GM12878 (cell line): ENCODE data around the gene EVC. TPM values are rescaled to one million over a fixed set of nuclear protein-coding genes. Genes with fewer than 3 reads are reported as not detected.

Source experiments
- ATAC-seq: fragments of 200-7000 bp; cut with Tn5 transposase; 3 replicates; pipeline ENCODE4 v1.9.1; 2020; ENCODE audit warnings: mild to moderate bottlenecking, moderate library complexity
- BruUV-seq: library from RNA; stranded (reverse); fragments of 400-500 nt; replicated peaks from 2 replicates; lab custom pipeline; 2021; lab: Mats Ljungman, UMichigan
- CTCF ChIA-PET: fragments of 300-600 bp; sonication (Branson Sonifier 250); formaldehyde crosslinking; extraction: SDS; loops from one replicate; lab custom pipeline; 2021; ENCODE audit warnings: inconsistent platforms; lab: Yijun Ruan, JAX
- POLR2A ChIA-PET: fragments of 350-600 bp; formaldehyde crosslinking; extraction: SDS; loops from one replicate; lab custom pipeline; 2021; ENCODE audit warnings: inconsistent platforms; lab: Charles Lee
- RAD21 ChIA-PET: fragments of 300-600 bp; sonication (Branson Sonifier 250); formaldehyde crosslinking; loops from one replicate; lab custom pipeline; 2023; ENCODE audit warnings: antibody characterized with exemption; ENCODE audit not compliant: unreplicated experiment; lab: Charles Lee
- SMC1A ChIA-PET: fragments of 300-600 bp; sonication (Branson Sonifier 250); formaldehyde crosslinking; loops from one replicate; lab custom pipeline; 2023; ENCODE audit not compliant: unreplicated experiment, uncharacterized antibody; lab: Charles Lee
- DNase-seq: peaks from one replicate; pipeline ENCODE4 v3.0.0-alpha.2; 2011; ENCODE audit warnings: low read depth, low spot score
- FAIRE-seq: peaks from 3 replicates; lab custom pipeline; 2011; peaks lifted over from hg19 to GRCh38; lab: Jason Lieb, UNC
- H2AFZ ChIP-seq: 2 replicates; pipeline ENCODE4 v1.6.0; 2011; ENCODE audit warnings: low read depth, low read length, control low read depth; ENCODE audit not compliant: control insufficient read depth
- H3K27ac ChIP-seq: 2 replicates; pipeline ENCODE4 v1.5.1; 2011; ENCODE audit warnings: control low read depth; ENCODE audit not compliant: control insufficient read depth, insufficient read depth
- H3K27me3 ChIP-seq, 2 experiments: replicated peaks in 1 of 2; 2 replicates each; pipeline versions ENCODE4 v1.6.0 to v1.6.1; 2011; ENCODE audit warnings: low read length in 1 of 2; ENCODE audit not compliant: control insufficient read depth in 2 of 2, insufficient read depth in 2 of 2
- H3K36me3 ChIP-seq, 2 experiments: 2 replicates each; pipeline ENCODE4 v1.5.1; 2011; ENCODE audit warnings: low read length in 1 of 2; ENCODE audit not compliant: control insufficient read depth in 2 of 2, insufficient read depth in 2 of 2
- H3K4me1 ChIP-seq: 2 replicates; pipeline ENCODE4 v1.6.1; 2011; ENCODE audit warnings: mild to moderate bottlenecking, low read length, moderate library complexity, mixed read lengths; ENCODE audit not compliant: control insufficient read depth, insufficient read depth
- H3K4me2 ChIP-seq: 2 replicates; pipeline ENCODE4 v1.6.0; 2011; ENCODE audit warnings: control low read depth; ENCODE audit not compliant: control insufficient read depth, insufficient read depth
- H3K4me3 ChIP-seq: fragments of 200-600 bp; sonication (generic); 2 replicates; pipeline ENCODE4 v1.5.1; 2016
- H3K79me2 ChIP-seq: 2 replicates; pipeline ENCODE4 v1.6.0; 2011; ENCODE audit warnings: low read length; ENCODE audit not compliant: control insufficient read depth, insufficient read depth
- H3K9ac ChIP-seq: 2 replicates; pipeline ENCODE4 v1.8.0; 2011; ENCODE audit warnings: low read length, control low read depth, mixed read lengths; ENCODE audit not compliant: control insufficient read depth, insufficient read depth
- H3K9me3 ChIP-seq: replicated peaks from 3 replicates; pipeline ENCODE4 v1.5.1; 2011; ENCODE audit warnings: mild to moderate bottlenecking, low read length; ENCODE audit not compliant: control insufficient read depth, insufficient read depth
- H4K20me1 ChIP-seq: 2 replicates; pipeline ENCODE4 v1.6.0; 2011; ENCODE audit not compliant: control insufficient read depth, insufficient read depth
- BACH1 ChIP-seq: fragments of 450-650 bp; IDR thresholded peaks from 2 replicates; pipeline ENCODE4 v1.6.1; 2017; ENCODE audit warnings: mild to moderate bottlenecking, borderline replicate concordance
- CREM ChIP-seq: IDR thresholded peaks from 2 replicates; pipeline ENCODE4 v1.6.1; 2014; ENCODE audit warnings: antibody characterized with exemption, low read depth
- EED ChIP-seq: sonication (generic); IDR thresholded peaks from 2 replicates; pipeline ENCODE4 v1.6.1; 2016; ENCODE audit warnings: antibody characterized with exemption, low read depth
- EGR1 ChIP-seq, 2 experiments: IDR thresholded peaks; 1 replicate in 1 of 2; 2 replicates in 1 of 2; pipeline ENCODE4 v1.6.1; 2011 to 2012; ENCODE audit warnings: low read depth in 2 of 2, low read length in 2 of 2, borderline replicate concordance in 1 of 2, mild to moderate bottlenecking in 1 of 2, moderate library complexity in 1 of 2
- HSF1 ChIP-seq: fragments of 150-350 bp; IDR thresholded peaks from 2 replicates; pipeline ENCODE4 v1.6.1; 2014; ENCODE audit warnings: mild to moderate bottlenecking, low read depth, low read length
- NBN ChIP-seq: fragments of 450-650 bp; IDR thresholded peaks from 2 replicates; pipeline ENCODE4 v1.6.1; 2016
- NFYB ChIP-seq: IDR thresholded peaks from 2 replicates; pipeline ENCODE4 v1.6.1; 2011; ENCODE audit warnings: low read depth, mild to moderate bottlenecking, low read length, improper control_type of control experiment, moderate library complexity; ENCODE audit not compliant: insufficient read depth
- NKRF ChIP-seq: fragments of 450-650 bp; conservative IDR thresholded peaks from 2 replicates; pipeline ENCODE4 v1.6.1; 2017; ENCODE audit warnings: mild to moderate bottlenecking, moderate library complexity
- NRF1 ChIP-seq: conservative IDR thresholded peaks from 2 replicates; pipeline ENCODE4 v1.6.1; 2011; ENCODE audit warnings: mild to moderate bottlenecking, low read depth, low read length, improper control_type of control experiment
- PAX5 ChIP-seq: IDR thresholded peaks from 2 replicates; pipeline ENCODE4 v1.6.1; 2011; ENCODE audit warnings: low read depth, low read length, borderline replicate concordance
- PAX8 ChIP-seq: fragments of 450-650 bp; IDR thresholded peaks from 2 replicates; pipeline ENCODE4 v1.6.1; 2017; ENCODE audit warnings: mild to moderate bottlenecking, moderate library complexity
- POLR2AphosphoS2 ChIP-seq: IDR thresholded peaks from 2 replicates; pipeline ENCODE4 v1.6.1; 2011; ENCODE audit warnings: low read depth, mild to moderate bottlenecking, low read length, improper control_type of control experiment, moderate library complexity
- SKIL ChIP-seq: fragments of 450-650 bp; IDR thresholded peaks from 2 replicates; pipeline ENCODE4 v1.6.1; 2017; ENCODE audit warnings: mild to moderate bottlenecking, low read depth, inconsistent platforms; ENCODE audit not compliant: poor library complexity, severe bottlenecking
- SMC3 ChIP-seq: IDR thresholded peaks from 2 replicates; pipeline ENCODE4 v1.6.1; 2011; ENCODE audit warnings: low read length, improper control_type of control experiment, borderline replicate concordance
- ZBTB33 ChIP-seq: fragments of 450-650 bp; IDR thresholded peaks from 2 replicates; pipeline ENCODE4 v1.6.1; 2017; ENCODE audit warnings: mild to moderate bottlenecking
- WGBS: methylation state at CpG from one replicate; pipeline ENCODE4 v1.1.6; 2016; ENCODE audit warnings: low lambda C conversion rate; ENCODE audit not compliant: insufficient replicate concordance, insufficient coverage; ENCODE audit errors: missing lambda C conversion rate; 5-methylcytosine and 5-hydroxymethylcytosine counted together
- in situ Hi-C: fragments of 300-500 bp; cut with MboI; formaldehyde crosslinking; loops from 9 replicates; pipeline ENCODE4 v1.14.3; 2018; ENCODE audit warnings: mixed read lengths
- intact Hi-C: fragments of 100-400 bp; cut with micrococcal nuclease; formaldehyde crosslinking; loops from one replicate; pipeline ENCODE4 v1.14.2; 2022; ENCODE audit not compliant: unreplicated experiment
- polyA plus RNA-seq, 11 experiments: library from polyadenylated mRNA; depleted of rRNA in 4 of 11; unstranded in 6 of 11; stranded (reverse) in 5 of 11; fragments of >200 nt; fragmentation: Nextera tagmentation in 4 of 11; fragmentation: Illumina TruSeq in 1 of 11; extraction: Ambion mirVana in 4 of 11; extraction: Trizol in 1 of 11; gene quantifications; 1 replicate in 1 of 11; 2 replicates in 10 of 11; pipeline versions ENCODE4 v1.2.1 to v1.2.3, GENCODE V29; 2011 to 2016; ENCODE audit warnings: inconsistent platforms in 2 of 11, missing spikeins in 2 of 11, low read depth in 1 of 11
- total RNA-seq, 4 experiments: library from RNA; depleted of rRNA in 3 of 4; stranded (reverse); fragments of >200 nt in 3 of 4; fragmentation: Illumina TruSeq in 1 of 4; extraction: Trizol in 1 of 4; gene quantifications; 2 replicates each; pipeline versions ENCODE4 v1.2.1 to v1.2.3, GENCODE V29; 2013 to 2021

Gene EVC
- total and polyA plus RNA-seq, 10 of the 15 experiments (the other 5 are each of a cell fraction or from before 2014, with no cell fraction given): 0.87 to 55.9 (median 15.6) TPM

GRCh38 chr4:5785806-5786680 lies 75.0 kb downstream of the EVC start:
- Histone ChIP-seq H3K79me2 (no peaks in the 10 kb centered on the region), H3K9ac (no peak overlapping the region), H3K4me2 (no peak overlapping the region), H3K27me3 (no peaks in the 10 kb centered on the region), H3K4me1 (no peaks in the 10 kb centered on the region), H3K4me3 (no peak overlapping the region), H4K20me1 (no peaks in the 10 kb centered on the region), H2AFZ (no peak overlapping the region), H3K36me3 (peaks cover 2 to 5% of the 10 kb centered on the region in 2 experiments; a peak in 2 of 4 replicates), H3K27ac (no peak overlapping the region), H3K9me3 (peaks cover 4% of the 10 kb centered on the region; the same call in 1 of the 3 replicates)
- intact Hi-C loops (no loop called here), in situ Hi-C loops (no loop called here)
- ChIA-PET SMC1A (no interaction called here), CTCF (no interaction called here), POLR2A (no interaction called here), RAD21 (no interaction called here)
- DNase-seq (no peak), ATAC-seq (no peak), FAIRE-seq (no peak)
- BruUV-seq: no TSS peak
- WGBS: 24% methylated on average over 9 of the region's 9 CpGs
- no peak for TF ChIP-seq PAX5
- TF ChIP-seq SMC3: no peak
- no peak for TF ChIP-seq NBN
- TF ChIP-seq BACH1: no peak
- TF ChIP-seq NFYB: no peak
- no peak for TF ChIP-seq HSF1
- no peak for TF ChIP-seq EGR1 (IDR thresholded peaks at IDR 0.05; ENCODE audit: borderline replicate concordance in 1 of 2, low read depth in 2 of 2, low read length in 2 of 2)
- no peak for TF ChIP-seq ZBTB33
- TF ChIP-seq SKIL: no peak
- no peak for TF ChIP-seq EED
- TF ChIP-seq POLR2AphosphoS2: no peak
- TF ChIP-seq CREM: no peak
- TF ChIP-seq PAX8: no peak
- no peak for TF ChIP-seq NKRF
- TF ChIP-seq NRF1: no peak
